ENCODE data around the gene SMYD3.

DNA sequence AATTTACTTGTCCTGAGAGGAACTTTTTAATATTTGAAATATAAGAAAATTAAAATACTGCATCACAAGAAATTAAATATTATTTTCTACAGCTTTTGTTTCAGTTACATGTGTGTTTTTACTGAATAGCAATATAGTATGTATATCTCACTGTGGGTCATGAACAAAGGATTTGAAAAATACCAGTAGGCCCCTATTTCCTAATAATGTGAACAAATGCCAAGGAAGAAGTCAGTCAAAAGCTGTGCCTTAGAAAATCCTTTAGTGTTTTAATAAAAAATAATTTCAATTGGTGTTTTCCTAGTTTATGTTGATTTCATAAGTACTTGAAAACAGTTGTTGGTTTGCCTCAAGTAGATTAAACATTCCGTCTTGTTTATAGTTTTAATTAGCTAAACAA is 46.7 kb downstream of the SMYD3 start:
- TF ChIP-seq CTCF (IDR thresholded peaks at IDR 0.05; ENCODE audit: extremely low read depth in 1 of 2, insufficient read depth in 1 of 2, low read depth in 1 of 2, low read length in 2 of 2) (no peak), POLR2AphosphoS5 (IDR thresholded peaks at IDR 0.05; ENCODE audit: insufficient read depth, low read depth, low read length) (no peak), FOS (IDR thresholded peaks at IDR 0.05; ENCODE audit: borderline replicate concordance, insufficient read depth, low read length) (no peak), GATA2 (IDR thresholded peaks at IDR 0.05; ENCODE audit: insufficient read depth, insufficient read length, low read depth, low read length) (no peak), EZH2 (IDR thresholded peaks at IDR 0.05; ENCODE audit: borderline replicate concordance, low read depth, low read length, severe bottlenecking) (no peak), POLR2A (IDR thresholded peaks at IDR 0.05; ENCODE audit: low read depth, low read length) (no peak)
